ENCODE results near the gene MIAT. TPM values are rescaled to one million over a fixed set of nuclear protein-coding genes. Genes with fewer than 3 reads are reported as not detected.

The MIAT gene
- total RNA-seq, 1 donor: 1.3 TPM

DNA sequence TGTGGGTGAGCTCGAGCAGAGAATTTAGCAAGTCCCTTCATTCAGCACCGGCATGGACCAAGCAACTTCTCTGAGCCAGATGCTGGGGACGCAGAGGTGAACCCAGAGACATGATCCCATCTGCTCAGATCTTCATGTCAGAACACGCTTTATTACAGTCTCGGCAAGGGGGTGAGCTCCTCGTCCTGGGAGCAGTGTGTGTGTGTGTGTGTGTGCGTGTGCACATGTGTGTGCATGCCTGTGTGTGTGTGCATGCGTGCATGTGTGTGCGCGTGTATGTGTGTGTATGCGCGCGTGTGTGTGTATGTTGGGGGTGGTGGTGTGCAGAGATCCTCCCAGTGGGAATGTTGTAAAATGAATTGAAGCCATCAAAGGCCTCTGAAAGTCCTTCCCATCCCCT, 9.8 kb downstream of the MIAT start:
- TF ChIP-seq, protein P1, sequence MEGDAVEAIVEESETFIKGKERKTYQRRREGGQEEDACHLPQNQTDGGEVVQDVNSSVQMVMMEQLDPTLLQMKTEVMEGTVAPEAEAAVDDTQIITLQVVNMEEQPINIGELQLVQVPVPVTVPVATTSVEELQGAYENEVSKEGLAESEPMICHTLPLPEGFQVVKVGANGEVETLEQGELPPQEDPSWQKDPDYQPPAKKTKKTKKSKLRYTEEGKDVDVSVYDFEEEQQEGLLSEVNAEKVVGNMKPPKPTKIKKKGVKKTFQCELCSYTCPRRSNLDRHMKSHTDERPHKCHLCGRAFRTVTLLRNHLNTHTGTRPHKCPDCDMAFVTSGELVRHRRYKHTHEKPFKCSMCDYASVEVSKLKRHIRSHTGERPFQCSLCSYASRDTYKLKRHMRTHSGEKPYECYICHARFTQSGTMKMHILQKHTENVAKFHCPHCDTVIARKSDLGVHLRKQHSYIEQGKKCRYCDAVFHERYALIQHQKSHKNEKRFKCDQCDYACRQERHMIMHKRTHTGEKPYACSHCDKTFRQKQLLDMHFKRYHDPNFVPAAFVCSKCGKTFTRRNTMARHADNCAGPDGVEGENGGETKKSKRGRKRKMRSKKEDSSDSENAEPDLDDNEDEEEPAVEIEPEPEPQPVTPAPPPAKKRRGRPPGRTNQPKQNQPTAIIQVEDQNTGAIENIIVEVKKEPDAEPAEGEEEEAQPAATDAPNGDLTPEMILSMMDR (IDR thresholded peaks at IDR 0.05; ENCODE audit: insufficient read depth, low read depth, low read length): no peak
- DNase-seq (ENCODE audit: low read depth): no peak
- H3K4me3 ChIP-seq (ENCODE audit: low read depth, low read length): no peak overlapping the region

DNA sequence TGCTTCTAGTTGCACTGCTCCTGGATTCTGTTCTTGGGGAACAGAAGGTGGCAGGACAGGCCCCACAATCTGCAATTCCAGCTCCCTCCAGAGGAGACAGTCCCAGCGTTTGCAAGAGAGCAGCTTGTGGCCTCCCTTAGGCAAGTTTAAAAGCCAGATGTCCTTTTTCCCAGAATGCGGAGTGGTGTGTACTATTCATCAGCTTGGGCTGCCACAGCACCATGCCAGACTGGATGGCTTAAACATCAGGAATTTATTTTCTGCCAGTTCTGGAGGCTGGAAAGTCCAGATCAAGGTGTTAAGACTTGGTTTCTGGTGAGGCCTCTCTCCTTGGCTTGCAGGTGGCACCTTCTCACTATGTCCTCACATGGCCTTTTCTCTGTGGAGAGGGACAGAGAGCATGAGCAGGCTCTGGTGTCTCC, 11.7 kb downstream of the MIAT start:
- TF ChIP-seq, protein P1 (IDR thresholded peaks at IDR 0.05; ENCODE audit: insufficient read depth, low read depth, low read length): peak; percentile 61

DNA sequence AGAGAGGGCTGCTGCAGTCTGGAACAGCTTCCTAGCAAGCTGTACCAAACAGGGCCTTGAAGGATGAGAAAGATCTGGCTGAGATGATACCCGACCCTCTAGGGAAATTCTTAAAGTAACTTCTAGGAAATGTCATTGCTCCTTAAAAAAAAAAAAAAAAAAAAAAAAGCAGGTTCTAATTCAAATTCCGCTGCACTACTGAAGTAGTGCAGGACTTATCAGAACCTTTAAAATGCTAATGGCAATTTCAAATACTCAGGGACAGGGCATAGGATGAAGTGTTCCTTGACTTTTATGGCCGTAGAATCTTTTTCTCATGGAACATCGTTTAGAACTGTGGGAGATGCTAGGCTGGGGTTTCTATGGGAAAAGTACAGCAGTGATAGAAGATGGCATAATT, 13.1 kb downstream of the MIAT start:
- no peak for DNase-seq (ENCODE audit: low read depth)
- no peak overlapping the region for H3K4me3 ChIP-seq (ENCODE audit: low read depth, low read length)
- TF ChIP-seq, protein P1 (IDR thresholded peaks at IDR 0.05; ENCODE audit: insufficient read depth, low read depth, low read length): no peak

More for the DNA sequence above, 11.7 kb downstream of the MIAT start:
- no peak overlapping the region for H3K4me3 ChIP-seq (ENCODE audit: low read depth, low read length)
- DNase-seq (ENCODE audit: low read depth): peak; percentile 52

DNA sequence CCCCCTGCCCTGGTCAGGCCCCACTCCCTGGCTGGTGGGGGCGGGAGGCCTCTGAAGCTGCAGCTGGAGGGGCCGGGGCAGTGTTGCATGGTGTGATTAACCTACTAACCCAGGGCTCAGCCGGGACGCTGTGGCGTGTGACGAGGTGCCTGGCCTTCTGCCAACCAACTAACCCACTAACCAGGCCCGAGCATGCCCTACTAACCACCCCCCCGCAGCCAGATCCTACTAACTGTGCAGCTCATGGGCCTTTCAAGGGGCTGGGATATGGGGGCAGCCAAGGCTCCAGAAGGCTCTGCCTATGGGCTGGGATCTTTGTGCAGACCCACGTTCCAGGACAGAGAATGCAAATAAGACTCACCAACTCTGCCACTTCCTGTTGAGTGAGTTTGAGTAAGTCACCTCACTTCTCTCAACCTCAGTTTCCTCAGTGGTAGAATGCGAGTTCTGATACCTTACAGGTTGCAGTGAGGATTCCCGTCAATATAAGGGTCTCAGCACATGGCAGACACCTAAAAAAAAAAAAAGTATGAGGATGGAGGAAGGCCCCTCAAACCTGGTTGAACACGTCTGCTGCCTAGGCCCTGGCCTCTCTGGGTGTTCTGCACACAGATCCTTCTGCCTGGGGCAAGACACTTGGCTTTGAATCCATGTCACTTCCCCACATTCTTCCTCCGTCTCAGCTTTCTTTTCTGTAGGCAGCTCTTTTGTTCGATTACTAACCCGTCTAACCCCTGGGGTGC, 14.1 kb downstream of the MIAT start:
- DNase-seq (ENCODE audit: low read depth): no peak
- H3K4me3 ChIP-seq (ENCODE audit: low read depth, low read length): no peak overlapping the region
- TF ChIP-seq, protein P1 (IDR thresholded peaks at IDR 0.05; ENCODE audit: insufficient read depth, low read depth, low read length): no peak

DNA sequence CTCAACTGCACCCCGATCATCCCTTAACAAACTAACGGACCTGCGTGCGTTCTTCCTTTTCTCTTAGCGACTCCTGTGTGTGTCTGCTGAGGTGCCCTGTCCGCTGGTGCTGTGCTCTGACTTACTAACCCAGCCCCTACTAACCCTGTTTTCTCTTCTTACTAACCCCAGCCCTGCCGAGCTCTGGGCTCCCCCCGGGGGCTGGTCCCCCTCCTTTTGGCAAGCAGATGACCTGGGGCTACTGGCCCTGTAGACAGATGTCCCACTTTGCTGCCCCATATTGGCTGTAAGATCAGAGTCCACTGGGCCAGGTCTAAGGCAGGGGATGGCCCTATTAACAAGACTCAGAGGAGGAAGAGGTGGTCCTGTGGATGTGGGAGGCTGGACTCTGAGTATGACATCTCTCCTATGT, 14.7 kb downstream of the MIAT start:
- DNase-seq (ENCODE audit: low read depth): no peak
- peak overlapping the region; percentile 88 for H3K4me3 ChIP-seq (ENCODE audit: low read depth, low read length)
- TF ChIP-seq, protein P1 (IDR thresholded peaks at IDR 0.05; ENCODE audit: insufficient read depth, low read depth, low read length): no peak

DNA sequence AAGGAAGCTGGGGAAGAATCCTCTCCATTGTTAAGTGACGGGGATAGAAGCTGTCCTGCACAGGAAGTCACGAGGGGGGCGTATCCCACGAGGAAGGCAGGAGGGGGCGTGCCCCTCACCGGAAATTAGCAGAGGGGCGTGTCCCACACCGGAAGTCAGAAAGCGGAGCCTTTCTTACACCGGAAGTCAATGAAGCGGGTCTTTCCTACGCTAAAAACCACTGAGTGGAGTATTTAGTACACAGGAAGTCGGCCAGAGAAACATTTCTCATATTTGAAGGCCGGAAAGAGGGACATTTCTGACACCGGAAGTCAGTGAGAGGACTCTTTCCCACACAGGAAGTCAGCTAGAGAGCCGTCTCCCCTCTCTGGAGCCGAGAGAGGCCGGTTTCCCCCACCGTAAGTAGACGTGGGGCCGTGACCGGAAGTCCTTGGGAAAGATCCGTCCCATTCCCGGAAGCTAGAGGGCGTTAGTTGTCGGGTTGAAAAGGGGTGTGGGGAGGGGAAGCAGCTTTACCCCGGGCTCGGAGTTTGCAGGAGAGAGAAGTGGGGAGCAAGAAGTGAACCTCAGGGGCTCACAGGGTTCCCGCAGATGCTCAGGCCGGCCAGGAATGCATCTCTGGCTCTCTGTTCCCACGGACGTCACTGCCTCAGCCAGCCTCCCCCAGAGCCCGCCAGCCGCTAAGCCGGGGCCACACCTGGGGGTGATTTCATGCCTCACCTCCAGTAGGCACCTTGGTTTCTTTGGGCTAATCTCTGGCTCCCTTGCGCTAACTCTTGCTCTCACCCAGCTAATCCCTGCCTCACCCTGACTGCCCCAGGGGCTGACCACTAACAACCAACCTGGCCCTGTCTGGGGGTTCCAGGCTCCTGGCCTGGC, 15.4 kb downstream of the MIAT start:
- DNase-seq (ENCODE audit: low read depth): peak; percentile 95
- TF ChIP-seq, protein P1 (IDR thresholded peaks at IDR 0.05; ENCODE audit: insufficient read depth, low read depth, low read length): peak; percentile 55
- H3K4me3 ChIP-seq (ENCODE audit: low read depth, low read length): peak overlapping the region; percentile 88

Measured in fibroblast of villous mesenchyme (primary cell).